Eye (tissue), 1 donor: ENCODE data around the gene GHR.
"Not testable (repeated sequence)": the region's sequence is repeated elsewhere in the genome, so short reads cannot be mapped to it uniquely, and the experiment has no call there.

Experiments
- DNase-seq: peaks from one replicate; pipeline ENCODE4 v3.0.0-alpha.2; 2015

The GHR gene

DNA sequence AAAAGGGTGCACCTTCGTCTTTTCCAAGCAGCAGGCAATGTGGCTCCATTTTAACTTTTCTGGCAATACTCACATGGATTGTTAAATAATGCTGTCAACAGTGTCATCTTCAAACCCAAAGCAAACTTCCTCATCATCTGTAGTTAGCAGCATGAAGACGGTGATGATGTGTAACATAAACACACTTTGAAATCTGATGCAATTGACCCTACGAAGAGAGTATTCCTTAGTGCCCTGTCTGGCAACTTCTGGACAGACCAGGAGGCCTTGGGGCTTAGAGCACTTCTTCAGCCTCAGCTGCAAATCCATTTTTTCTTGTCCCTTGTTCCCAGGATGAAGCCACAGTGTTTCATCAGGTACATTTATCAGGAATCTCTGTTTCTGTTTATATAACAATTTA, 149.1 kb downstream of the GHR start:
- DNase-seq: no peak

DNA sequence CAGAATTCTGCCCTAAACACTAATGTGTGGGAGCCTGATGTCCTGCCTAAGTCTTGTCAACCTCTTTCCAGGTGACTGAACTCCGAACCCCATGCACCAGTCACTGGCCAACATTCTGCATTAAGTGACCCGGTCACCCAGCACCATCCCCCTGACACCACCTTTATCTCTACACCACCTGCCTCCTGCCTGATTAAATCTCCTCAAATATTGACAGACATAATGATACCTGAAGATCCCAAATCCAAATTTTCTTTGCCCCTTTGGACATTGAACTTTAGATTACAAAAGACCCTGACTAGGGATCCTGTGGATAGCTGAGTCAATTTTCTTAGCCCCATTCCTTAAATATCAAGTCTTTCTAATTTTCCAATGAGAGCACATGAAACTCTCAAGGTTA, 150.1 kb downstream of the GHR start:
- no peak for DNase-seq

DNA sequence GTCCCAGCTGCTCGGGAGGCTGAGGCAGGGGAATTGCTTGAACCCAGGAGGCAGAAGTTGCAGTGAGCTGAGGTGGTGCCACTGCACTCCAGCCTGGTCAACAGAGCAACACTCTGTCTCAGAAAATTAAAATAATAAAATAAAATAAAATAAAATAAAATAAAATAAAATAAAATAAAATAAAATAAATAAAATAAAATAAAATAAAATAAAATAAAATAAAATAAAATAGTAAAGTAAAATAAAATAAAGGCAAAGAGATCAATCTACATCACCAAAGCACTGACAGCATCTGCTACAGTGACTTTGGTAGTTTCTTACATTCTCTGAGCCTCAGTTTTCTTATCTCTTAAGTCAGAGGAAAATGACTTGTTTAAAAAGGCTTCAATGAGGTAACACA, 152.7 kb downstream of the GHR start:
- DNase-seq: not testable (repeated sequence)

DNA sequence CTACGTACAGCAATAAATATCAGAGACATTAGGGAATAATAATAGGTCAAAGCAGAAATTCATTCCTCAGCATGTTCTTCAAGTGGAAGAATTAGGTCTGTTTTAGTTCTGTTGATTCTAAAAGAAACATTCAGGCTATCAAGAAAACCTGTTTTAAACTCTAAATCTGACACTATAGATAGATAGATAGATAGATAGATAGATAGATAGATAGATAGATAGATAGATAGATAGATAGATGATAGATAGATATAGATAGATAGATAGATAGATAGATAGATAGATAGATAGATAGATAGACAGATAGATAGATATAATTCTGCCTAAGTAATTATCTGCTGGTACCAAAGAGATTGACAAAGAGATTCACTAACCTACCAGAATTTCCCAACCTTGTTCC, 155.7 kb downstream of the GHR start:
- DNase-seq: not testable (repeated sequence)

DNA sequence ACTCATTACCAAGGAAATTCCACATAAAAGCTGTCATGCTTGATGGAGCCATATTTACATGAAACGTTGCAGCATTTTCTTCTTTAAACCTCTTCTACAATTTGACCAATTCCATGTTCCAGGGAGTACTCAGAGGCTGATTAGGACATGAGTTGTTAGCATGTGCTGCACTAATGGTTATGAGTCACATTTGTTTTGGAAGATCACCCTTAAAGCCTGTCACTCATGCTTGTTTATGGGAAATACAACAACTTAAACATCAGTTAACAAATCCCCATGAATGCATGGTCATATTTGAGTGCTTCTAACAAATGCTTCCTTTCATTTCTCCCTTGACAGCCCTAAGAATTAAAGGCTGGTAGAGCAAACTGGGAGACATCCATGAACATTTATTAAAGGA, 156.1 kb downstream of the GHR start:
- DNase-seq: no peak

DNA sequence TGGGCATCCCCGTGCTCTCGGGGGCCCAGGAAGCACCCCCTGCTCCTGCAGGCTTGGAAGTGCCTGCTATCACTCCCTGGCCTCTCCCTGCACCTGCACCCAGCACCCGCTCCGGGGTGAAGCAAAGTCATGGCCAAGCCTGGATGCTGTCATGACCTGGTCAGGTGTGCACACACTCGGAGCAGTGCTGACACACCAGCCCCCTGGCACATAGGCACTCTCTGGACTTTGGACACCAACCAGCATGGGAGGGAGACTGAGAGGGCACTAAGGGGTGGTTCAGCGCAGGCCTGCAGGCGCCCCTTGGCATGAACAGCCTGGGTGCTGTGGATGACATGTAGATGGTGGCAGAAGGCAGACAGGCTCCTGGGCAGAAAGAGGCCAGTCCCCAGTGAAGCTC, 158.6 kb downstream of the GHR start:
- no peak for DNase-seq

DNA sequence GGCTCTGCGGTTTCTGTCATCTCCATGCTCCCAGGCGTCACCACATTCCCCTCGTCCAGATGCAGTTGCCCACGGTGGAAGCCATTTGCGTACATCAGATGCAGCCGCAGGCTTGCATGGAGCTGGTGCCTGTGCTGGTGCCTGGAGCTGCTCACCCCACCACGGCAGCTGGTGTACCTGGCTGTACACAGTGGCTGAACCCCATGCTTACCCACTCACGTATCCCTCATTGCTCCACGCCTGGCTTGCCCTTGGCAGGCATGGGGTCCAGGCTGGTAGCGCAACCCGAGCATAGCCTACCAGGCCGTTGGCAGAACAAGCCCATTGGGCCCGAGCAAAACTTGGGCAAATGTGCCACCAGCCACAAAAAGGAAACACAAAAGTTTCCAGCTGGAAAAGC, 159.5 kb downstream of the GHR start:
- DNase-seq: no peak

DNA sequence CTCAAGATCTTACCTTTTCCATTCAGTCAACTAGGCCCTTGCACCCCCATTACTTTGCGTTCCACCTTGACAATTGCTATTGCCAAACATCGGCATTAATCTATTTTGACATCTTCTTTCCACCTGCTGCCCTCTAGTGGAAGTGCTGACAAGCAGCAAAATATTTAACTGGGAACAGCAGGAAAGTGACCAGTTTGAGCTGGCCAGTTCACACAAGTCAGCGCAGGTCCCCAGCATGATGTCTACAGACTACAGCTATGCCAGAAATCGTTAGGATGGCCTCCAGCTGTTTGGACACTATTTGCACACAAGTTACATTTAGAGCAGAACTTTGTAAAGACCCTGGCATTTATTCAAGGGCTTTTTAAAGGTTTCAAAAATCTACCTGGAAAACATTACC, 160.1 kb downstream of the GHR start:
- DNase-seq: peak; percentile 68

DNA sequence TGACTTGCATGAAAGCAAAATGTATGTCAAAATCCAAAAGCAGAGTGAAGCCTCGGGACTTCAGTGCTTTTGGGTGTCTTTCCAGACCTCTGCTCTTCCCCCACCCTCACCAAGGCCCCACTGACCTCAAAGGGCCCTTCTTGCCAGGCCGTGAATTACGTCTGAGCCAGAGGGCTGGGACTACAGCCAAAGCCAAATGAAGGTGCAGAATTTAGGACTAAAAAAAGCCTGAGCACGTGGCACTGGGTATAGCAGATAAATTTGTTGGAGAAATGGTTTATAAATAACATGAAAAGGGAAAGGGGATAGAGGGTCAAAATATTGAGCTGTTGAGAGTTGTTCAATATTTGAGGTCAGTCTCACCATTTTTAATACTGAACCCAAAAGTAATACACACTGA, 163.4 kb downstream of the GHR start:
- DNase-seq: no peak

DNA sequence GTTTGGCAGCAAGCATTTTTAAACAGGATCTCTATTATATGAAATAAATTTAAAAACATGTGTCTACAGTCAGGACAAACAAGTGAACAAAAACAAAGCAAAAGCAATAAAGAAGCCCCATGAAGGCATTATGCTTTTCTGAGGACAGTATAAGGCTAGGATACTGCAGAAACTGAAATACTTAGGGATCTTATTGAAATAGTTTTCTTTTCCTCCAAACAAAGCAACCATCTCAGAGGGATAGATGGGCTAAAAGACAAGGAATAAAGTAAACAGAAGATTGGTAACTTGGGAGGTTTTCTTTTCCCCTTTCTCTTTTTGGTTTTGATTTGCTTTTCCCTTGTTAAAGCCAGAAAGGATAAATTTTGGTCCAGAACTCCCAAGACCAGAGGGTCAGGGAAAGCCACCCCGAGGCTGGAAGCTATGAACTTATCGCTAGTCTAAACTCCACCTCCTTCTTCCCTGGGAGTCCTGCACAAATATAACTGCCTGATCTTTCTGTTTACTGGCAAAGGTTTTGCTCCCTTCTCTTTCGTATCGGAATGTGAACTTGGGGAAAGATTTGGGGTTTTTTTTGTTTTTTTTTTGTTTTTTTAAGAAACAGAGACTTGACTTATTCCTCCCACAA, 164.0 kb downstream of the GHR start:
- DNase-seq: peak; percentile 9

DNA sequence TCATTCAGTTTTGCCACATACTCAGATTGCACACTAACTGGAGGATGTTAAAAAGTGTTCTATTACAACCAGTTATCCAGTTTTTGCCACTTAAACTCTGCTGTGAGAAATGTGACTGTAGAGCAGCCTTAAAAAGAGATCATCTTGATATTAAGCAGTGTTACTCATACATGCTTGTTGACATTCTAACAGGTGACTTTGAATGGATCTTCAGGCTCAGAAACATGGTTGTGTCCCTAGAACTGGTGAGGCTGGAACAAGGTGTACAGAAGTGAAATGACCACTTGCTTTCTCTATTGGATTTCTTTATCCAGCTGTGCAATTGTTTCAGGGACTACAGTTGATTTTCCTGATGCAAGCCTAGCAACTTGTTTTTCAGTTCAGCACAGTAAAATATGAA, 167.3 kb downstream of the GHR start:
- DNase-seq: peak; percentile 18

DNA sequence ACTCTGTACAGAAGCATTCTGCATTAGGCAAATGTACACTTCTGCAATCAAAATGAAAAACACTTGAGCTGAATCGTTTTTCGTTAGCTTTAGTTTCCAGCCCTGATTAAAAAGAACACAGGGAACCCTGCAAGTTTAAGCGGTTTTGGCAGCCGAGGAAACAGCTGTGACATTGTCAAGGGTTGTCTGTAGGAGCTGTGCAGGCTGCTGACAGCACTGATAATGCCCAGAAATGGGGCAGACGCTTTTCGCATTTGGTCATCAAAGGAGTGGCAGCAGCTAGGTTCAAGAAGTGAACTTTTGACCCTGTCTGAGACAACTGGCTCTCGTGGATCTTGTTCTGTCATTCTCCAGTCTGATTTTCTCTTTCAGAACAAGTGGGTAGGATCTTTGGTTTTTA, 167.8 kb downstream of the GHR start:
- peak; percentile 75 for DNase-seq

DNA sequence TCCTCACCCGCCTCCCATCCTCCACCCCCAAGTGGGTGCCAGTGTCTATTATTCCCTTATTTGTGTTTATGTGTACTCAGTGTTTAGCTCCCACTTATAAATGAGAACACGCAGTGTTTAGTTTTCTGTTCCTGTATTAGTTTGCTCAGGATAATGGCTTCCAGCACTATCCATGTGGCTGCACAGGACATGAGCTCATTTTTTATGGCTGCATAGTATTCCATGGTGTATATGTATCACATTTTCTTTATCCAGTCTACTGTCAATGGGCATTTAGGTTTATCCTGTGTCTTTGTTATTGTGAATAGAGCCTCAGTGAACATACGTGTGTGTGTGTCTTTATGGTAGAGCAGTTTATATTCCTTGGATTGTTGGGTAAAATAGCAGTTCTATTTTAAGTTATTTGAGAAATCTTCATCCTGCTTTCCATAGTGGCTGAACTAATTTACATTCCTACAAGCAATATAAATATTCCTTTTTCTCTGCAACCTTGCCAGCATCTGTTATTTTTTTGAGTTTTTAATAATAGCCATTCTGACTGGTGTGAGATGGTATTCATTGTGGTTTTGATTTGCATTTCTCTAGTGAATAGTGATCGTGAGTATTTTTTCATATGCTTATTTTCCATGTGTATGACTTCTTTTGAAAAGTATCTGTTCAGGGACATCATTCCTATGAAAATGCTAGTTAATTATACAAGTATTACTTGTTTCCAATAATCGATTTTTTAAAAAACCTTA, 169.3 kb downstream of the GHR start:
- no peak for DNase-seq

DNA sequence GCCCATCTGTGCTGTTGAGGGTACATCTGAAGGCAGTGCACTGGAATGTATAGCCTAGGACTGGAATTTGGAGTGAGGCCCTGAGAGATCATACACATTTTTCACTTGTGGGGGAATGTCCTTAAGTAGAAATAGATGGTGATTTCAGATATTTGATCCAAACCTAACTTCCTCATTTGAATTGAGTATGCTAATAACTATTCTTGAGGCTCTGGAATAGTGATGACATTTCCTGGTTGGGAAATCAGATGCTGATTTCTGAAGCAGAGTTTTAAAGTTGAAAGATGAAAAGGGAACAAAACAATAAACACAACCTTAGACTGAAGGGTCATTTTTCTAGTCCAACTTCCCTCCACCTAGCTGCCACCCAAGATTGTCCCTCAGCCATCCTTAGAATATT, 170.4 kb downstream of the GHR start:
- DNase-seq: no peak

DNA sequence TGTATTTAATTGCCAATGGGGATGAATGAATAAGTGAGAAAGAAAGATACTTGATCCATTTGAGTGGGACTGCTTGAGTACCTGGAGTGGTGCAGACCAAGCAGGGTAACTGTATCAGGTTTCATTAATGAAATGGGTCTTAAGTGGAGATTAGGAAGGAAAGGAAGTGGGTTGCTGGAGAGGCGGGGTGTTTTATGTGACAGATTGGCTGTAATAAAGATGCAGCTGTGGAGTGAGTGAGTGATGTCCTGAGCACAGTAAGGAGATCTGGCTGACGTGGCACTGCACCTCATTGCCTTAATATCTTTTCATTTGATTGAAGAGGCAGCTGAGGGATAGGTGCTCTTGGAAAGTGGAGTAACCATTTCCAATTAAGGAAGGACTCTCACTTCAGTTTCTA, 172.4 kb downstream of the GHR start:
- no peak for DNase-seq

DNA sequence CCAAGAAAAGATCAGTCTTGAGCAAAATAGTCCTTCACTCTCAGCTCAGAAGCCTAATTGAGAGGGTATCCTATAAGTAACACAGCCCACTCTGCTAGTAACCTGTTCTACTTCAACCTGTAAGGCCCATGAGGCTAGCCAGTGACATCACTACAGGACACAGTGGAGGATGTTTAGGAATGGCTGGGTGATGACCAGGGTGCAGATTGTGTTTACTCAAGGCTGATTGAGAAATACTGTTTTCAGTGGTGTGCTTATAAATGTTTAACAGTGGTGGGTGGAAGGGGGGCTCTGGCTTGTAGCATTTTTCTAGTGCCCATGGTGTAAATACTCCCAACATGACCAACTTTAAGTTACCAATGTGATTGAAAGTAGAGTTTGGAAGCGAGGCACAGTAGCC, 173.6 kb downstream of the GHR start:
- no peak for DNase-seq

DNA sequence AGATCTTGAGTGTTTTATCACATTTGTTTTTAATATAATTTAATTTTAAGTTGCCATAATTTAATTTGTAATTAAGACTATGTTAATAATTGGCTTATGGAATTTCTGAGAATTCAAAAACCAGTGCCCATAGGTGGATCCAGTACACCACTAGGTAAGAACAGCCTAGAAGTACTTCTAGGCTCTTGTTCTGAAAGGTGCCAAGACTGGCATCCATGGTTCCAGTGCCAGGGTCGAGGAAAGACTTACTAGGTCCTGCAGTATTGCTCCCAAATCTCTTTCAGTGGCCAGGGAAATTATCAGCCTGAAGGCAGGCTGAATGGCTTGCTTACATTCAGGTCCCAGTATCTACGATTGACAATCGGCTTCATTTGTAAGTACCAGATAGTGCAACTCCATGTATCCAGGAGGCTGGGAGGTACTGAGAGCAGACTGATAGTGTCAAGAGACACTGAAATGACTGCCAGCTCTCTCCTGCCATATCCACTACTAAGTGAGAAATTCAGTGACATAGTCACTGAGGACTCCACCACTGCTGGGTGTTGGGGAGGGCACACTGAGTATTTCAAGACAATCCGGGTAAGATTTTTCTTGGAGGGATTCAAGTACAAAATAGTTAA, 174.2 kb downstream of the GHR start:
- DNase-seq: no peak

DNA sequence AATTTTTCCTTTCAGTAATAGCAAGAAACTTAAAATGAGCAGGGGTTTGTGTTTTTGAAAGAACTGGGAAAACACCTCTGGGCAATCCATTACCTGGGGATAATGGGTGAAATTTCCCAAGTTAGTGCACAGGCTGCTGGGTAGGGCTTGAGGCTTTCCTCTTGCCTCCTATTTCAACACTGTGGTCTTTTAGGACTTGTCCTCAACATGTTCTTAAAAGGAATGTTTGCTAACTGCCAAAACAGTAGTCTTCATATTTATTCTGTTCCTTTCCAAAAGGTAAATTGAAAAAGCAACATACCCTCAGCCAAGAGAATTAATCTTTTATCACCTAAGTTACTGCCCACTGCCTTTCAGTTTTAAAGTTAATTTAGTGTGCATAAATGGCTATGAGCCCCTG, 175.1 kb downstream of the GHR start:
- no peak for DNase-seq

DNA sequence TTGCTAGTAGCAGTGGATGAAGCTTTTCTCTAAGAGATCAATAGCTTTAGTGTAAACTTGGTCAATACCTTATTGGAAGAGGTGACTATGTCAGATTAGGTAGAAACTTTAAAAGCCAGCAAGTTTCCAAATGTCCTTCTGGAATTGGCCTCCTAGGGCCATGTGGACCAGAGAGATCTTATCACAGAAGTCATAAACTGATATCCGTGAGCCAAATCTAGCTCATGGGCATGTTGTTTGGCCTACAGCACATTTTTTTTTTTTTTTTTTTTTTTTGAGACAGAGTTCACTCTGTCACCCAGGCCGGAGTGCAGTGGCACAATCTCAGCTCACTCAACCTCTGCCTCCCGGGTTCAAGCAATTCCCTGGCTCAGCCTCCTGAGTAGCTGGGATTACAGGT, 175.9 kb downstream of the GHR start:
- no peak for DNase-seq

DNA sequence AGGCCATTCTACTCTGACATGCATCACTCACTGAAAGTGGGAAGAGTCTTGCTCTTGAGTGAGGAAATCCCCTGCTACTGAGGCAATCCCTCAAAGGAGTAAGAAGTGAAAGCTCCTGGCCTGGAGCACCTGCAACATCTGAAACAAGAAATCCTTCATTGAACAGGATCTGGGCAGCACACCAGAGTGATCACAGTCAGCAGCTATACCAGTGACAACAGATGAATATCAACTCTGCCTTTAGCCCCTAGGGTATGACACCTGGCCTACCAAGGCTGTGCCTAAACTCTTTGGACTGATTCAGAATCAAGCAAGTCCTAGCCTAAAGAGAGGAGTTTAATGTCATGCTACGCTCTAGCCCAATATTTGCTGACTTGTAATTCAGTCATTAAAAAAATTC, 177.2 kb downstream of the GHR start:
- DNase-seq: no peak

DNA sequence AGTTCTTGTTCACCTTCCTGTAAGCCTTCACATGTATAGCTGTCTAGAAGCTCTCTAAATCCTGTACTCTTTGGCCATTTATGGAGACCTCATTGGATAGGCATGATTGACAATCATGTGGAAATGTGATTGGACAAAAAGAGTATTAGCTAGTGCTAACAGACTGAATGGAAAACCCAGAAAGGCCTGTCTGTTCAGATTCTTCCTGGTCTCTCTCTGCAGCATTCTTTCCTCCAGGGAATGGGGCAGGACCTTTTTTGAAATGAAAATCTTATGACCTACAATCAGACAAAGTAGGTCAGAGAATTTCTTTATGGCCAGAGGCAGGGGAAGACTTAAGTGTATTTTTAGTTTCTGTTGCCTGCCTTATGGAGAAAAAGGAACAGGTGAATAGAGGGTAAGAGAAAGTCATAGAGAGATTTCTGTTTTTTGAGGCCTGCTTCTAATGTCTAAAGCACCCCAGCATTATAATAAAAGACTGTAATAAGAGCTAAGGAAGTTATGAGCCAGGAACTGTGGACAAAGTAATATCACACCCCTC, 181.0 kb downstream of the GHR start:
- DNase-seq: no peak

DNA sequence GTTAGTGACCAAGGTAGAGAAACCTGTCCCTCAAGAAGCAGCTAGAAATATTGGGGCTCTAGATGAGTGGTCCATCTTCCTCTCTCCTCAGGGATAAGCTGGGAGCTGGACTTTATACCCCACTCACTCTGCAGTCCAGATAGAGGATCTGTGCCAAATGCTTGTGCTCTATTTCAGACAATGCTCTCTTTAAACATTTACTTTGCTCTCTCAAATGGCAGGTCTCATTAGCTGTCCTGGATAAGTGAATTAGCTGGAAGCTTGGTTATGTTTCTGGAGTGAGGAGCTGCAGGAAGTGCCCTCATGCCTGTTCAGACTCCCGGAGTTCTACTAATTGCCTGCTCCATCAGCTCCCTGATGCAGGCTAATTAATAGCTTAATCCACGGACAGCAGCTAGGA, 182.3 kb downstream of the GHR start:
- no peak for DNase-seq

DNA sequence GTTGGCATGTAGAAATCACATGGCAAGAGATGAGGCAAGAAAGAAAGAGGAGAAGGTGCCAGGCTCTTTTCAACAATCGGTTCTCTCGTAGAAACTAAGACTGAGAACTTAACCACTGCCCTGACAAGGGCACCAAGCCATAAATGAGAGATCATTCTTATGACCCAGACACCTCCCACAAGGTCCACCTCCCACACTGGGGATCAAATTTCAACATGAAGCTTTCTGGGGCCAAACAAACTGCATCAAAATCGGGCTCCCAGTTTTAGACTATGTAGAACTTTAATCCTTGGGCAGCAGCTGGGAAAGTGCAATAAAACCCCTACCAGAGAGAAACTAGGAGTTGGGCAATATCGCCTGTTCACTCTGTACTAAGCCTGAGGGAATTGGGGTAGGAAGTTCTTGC, 183.2 kb downstream of the GHR start:
- DNase-seq: no peak

DNA sequence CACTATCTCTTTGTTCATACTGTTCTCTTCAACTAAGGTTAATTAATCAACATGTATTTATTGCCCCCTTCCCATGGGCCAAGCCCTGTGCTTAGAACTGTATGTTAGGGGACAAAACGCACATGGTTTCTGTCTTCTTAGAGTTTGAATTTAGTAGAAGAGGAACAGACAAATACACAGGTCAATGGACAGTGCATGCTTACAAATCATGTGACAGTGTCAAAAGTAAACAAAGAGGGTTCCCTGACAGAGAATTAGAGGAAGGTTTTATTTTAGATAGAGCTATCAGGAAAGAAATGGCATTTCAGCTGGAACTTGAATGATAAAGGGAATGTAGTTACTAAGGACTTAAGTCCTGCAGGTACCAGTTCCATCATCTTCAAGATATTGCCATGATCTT, 188.2 kb downstream of the GHR start:
- no peak for DNase-seq
